Measurements from ENCODE around the gene ANKRD65.

DNA sequence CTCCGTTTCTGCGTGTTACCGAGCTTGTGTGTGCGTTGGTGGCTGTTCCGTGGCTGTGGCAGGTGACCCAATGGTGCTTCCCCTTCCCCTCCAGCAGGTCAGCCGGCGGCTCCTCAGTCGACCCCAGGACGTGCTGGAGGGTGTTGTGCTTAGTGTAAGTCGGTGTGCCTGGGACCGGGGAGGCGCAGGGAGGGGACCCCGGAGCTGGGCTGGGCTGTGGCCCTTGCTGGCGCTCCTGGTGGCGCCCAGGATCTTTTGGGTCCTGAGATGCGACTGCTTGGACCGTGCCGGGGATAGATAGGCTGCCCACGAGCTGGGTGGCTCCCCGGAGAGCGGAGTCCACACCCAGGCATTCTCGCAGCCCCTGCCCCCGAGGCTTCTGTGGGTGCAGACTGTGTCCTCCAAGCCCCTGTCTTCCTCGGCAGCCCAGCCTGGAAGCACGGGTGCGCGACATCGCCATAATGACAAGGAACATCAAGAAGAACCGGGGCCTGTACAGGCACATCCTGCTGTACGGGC, 34.3 kb upstream of the ANKRD65 start:
- TF ChIP-seq, protein P1, sequence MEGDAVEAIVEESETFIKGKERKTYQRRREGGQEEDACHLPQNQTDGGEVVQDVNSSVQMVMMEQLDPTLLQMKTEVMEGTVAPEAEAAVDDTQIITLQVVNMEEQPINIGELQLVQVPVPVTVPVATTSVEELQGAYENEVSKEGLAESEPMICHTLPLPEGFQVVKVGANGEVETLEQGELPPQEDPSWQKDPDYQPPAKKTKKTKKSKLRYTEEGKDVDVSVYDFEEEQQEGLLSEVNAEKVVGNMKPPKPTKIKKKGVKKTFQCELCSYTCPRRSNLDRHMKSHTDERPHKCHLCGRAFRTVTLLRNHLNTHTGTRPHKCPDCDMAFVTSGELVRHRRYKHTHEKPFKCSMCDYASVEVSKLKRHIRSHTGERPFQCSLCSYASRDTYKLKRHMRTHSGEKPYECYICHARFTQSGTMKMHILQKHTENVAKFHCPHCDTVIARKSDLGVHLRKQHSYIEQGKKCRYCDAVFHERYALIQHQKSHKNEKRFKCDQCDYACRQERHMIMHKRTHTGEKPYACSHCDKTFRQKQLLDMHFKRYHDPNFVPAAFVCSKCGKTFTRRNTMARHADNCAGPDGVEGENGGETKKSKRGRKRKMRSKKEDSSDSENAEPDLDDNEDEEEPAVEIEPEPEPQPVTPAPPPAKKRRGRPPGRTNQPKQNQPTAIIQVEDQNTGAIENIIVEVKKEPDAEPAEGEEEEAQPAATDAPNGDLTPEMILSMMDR (IDR thresholded peaks at IDR 0.05), result no peak
- no peak for TF ChIP-seq POLR2A (IDR thresholded peaks at IDR 0.05)

All from lower leg skin (tissue), 3 donors.